Superior temporal gyrus (tissue), 1 donor: ENCODE results near the gene NKIRAS1.
"Not testable (repeated sequence)": the region's sequence is repeated elsewhere in the genome, so short reads cannot be mapped to it uniquely, and the experiment has no call there.

Experiments used
- DNase-seq: peaks from one replicate; pipeline ENCODE4 v3.0.0-alpha.2; 2016; ENCODE audit errors: extremely low spot score

The NKIRAS1 gene

DNA sequence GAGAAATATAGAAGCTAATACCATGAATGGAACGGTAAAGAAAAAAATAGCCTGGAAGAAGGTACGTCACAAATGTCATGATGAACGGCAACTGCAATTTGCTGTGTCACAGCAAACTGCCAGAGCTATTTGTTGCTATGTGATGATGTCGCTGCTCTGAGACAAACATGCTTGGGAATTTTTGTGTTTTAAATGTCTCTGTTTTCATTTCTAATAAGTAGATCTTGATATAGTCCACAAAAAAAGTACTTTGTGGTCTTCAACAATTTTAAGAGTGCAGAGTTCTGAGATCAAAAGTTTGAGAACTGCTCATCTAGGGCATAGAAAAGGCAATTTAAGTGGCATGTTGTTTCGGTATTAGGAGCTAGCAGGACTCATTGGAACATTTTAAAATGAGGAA lies 24.0 kb upstream of the NKIRAS1 start:
- DNase-seq, result no peak

DNA sequence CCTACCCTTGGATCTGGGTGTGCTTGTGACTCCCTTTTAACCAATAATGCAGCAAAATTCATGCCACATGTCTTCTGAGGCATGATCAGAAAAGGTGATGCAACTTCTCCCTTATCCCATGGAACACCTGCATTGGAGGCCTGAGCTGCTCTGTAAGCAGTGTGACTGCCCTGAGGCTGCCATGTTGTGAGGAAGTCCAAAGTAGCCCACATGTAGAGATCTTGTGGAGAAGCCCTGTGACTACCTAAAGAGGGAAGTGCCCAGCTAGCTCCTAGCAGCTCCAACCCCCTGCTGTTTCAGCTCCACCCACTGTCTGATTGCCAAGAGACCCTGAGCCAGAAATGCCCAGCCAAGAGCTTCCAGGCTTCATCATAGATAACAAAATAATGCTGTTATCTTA lies 21.9 kb upstream of the NKIRAS1 start:
- no peak for DNase-seq

DNA sequence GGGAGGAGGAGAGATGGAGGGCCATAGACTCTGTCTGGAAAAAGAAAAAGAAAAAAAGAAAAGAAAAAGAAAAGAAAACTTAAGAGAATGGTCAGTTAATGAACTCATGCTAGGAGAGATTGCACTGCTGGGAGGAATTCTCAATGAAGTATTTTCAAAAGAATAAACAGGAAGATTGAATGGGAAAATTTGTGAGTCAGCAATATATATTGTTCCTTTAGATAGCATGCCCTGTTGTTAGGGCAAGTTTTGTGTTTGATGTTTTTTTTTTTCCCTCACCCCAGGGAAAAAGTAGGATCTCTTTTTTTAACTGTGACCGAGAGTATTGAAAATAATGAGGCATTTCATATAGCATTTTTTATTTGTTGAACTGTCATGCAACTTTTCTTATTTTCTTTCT lies 20.5 kb upstream of the NKIRAS1 start:
- no peak for DNase-seq

DNA sequence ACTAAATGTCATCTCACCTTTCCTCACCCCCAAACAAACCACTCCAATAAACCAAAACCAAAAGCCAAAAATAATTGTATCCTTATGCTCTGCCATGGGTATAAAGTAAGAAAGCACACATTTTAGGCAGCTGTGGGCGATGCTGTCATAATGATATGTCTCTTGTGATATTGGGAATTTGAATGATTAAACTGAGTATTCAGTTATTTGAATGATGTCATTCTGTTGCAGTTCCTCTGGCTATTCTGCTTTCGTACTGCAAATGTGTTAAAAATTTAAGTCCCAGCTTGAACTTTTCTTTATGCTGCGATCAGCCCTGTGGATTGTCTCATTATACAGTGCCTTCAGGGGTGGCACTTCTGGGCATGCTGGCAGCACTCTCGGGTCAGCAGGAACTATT lies 17.5 kb upstream of the NKIRAS1 start:
- no peak for DNase-seq

DNA sequence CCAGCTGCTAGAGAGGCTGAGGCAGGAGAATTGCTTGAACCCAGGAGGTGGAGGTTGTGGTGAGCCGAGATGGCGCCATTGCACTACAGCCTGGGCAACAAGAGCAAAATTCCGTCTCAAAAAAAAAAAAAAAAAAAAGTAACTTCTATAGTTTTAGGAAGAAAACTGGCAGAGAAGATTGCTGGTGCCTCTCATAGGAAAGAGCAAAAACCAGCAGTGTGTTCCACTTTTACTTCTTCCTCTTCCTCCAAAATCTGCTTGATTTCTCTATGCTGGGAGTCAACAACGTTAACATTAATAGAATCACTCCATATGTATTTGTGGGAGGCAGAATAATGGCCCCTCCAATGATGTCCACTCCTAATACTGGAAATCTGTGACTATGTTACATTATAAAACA lies 15.8 kb upstream of the NKIRAS1 start:
- DNase-seq, result no peak

DNA sequence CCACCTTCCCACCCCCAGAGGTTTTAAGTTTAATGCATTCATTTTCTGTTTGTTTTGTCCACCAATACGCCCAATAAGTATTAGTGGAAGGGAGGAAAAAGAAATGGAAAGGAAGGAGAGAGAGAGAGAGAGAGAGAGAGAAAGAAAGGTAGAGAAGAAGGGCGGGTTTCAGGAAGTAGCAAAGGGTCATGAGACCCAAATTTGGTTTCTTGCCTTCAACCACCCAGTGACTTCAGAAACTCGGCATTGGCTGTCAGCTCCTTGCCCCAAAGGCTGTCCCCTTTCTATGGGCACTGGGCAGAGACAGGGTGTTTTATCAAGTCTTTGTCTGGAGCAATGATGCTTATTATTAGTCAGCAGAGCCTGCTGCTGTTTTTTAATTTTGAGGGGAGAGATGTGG lies 14.8 kb upstream of the NKIRAS1 start:
- no peak for DNase-seq

DNA sequence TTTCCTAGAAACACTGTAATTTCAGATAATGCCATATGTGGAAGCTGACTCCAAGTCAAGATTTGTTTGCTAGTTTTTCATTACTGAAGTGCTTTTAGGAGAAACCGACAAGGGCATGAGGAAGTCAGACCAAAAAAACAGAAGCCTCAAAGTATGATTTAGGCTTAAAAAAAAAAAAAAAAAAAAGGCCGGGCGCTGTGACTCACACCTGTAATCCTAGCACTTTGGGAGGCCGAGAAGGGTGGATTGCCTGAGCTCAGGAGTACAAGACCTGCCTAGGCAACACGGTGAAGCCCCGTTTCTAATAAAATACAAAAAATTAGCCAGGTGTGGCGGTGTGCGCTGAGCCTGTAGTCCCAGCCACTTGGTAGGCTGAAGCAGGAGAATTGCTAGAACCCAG lies 11.7 kb upstream of the NKIRAS1 start:
- no peak for DNase-seq

DNA sequence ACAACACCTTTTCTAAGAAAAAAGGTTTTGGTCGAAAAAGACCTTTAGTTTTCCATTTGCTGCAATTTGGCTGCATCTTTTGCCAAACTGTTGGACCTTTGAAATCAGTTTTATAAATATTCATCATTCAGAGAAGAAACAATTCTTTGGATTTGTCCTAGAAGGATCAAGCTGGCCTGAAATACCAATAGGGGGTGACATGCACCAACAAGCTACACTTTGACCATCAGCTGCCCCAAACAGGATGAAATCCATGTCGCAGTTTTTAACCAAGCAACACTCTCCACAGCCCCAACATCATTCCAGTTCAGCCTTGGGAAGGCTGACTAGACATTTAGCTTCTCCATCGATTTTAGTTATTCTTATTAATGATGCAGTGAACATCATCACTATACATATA lies 9.9 kb upstream of the NKIRAS1 start:
- peak; percentile 67 for DNase-seq

DNA sequence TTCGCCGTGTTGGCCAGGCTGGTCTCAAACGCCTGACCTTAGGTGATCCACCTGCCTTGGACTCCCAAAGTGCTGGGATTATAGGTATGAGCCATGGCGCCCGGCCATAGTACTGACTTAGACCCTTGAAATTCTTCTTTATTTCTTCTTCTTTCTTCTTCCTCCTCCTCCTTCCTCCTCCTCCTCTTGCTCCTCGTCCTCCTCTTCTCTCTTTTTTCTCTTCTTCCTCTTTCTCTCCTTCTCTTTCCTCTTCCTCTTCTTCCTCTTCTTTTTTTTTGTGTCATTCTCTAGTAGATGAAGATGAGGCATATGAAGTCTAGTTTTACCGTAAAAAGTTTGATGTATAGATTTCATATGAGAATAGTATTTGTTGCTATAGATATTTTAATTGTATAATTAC lies 9.5 kb upstream of the NKIRAS1 start:
- no peak for DNase-seq

DNA sequence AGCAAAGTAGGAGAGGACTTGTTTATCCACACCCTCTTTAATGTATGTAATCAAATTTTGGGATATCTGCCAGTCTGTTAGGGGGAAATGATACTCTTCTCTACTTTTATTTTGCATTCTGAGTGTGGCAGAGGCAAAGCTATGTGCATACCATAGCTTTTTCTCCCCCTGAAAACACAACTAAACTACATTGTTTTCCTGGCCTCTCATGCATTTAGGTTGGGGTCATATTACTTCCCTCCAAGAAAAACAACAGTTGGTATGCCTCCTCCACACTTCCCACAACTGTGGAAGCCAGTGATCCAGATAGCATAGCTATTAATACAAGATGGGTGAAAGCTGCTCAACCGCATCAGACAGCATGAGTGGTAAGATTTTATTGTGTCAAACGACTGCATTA lies 7.0 kb upstream of the NKIRAS1 start:
- DNase-seq, result no peak

DNA sequence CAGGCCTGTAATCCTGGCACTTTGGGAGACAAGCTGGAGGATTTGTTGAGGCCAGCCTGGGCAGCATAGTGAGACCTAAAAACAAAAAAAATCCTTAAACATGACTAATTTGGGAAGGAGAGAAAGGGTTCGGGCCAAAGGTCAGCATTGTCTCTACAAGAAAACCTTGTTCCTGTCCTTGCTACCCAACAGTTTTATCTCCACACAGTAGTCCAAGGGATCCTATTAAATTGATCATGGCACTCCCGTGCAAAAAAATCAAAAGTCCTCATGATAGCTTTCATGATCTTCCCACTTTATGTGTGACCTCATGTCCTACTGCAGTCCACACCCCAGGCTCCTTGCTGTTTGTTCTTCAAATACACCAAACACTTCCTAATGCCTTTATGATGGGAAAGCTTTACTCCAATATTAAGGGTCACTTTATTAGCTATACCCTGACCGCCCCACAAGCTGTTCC lies 4.3 kb upstream of the NKIRAS1 start:
- DNase-seq, result no peak

DNA sequence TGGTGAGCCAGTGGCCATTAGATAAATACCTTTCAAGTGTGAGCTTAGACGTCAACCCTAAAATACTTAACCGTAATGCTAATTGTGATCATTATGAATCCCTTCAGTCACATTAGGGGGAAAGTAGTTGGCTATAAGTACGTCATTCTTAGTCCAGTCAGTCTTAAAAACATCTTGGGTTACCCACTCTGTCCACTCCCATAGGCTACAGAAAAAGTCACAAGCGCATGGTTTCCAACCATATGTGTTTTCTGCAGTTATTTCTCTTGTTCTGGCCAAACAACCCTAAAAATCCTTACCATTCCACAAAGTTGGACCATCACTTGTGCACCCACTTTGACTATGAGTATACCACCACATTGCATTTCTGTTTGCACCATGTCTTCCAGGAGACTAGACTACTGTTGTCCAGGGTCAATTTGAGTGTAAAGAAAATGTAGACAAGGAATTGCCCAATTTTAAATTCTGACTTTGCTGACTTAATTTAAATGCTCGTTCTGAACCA lies 3.4 kb upstream of the NKIRAS1 start:
- no peak for DNase-seq

DNA sequence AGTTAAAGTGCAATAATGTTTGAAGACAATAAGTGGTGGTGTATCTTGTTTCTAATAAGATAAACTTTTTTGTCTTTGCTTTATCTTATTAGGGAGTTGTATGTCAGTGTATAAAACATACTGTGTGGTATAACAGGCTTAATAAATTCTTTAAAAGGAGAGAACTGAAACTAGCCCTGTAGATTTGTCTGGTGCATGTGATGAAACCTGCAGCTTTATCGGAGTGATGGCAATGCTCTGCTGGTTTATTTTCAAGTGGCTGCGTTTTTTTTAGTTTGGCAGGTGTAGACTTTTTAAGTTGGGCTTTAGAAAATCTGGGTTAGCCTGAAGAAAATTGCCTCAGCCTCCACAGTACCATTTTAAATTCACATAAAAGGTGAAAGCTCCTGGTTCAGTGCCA lies 2.8 kb upstream of the NKIRAS1 start:
- no peak for DNase-seq

DNA sequence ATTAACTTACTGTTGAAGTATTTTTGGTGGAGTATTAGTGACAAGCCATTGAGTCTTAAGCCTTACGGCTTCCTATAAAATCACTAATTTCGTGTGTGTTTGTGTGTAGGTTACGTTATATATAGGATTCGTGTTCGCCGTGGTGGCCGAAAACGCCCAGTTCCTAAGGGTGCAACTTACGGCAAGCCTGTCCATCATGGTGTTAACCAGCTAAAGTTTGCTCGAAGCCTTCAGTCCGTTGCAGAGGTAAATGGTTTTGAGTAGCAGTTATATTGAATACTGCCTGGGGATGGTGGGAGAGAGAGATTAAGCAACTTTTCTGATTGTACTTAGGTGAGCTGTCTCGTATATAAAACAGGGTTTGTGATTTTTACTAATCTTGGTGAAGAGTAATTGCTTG lies 1.5 kb upstream of the NKIRAS1 start:
- not testable (repeated sequence) for DNase-seq

DNA sequence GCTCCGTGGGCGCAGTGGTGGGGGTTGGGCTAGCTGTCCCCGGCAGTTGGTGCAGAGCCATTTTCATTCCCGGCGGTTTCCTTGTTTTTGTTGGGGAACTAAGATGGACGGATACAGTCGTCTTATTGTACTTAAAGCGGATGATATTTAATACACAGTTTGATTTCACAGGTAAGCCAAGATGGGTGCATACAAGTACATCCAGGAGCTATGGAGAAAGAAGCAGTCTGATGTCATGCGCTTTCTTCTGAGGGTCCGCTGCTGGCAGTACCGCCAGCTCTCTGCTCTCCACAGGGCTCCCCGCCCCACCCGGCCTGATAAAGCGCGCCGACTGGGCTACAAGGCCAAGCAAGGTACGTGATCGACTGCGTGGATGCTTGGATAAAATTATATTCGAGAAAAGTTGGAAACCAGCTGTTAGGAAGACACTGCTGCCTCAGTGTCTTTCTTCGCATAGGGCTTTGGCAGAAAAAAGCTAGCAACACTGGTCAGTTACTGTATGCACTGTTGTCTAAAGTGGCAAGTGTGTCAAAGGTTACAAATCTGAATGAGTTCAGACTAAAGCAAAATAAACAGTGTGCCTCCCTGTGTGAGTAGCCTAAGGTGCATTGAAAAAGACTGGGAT lies 1.0 kb upstream of the NKIRAS1 start:
- DNase-seq, result peak; percentile 61

DNA sequence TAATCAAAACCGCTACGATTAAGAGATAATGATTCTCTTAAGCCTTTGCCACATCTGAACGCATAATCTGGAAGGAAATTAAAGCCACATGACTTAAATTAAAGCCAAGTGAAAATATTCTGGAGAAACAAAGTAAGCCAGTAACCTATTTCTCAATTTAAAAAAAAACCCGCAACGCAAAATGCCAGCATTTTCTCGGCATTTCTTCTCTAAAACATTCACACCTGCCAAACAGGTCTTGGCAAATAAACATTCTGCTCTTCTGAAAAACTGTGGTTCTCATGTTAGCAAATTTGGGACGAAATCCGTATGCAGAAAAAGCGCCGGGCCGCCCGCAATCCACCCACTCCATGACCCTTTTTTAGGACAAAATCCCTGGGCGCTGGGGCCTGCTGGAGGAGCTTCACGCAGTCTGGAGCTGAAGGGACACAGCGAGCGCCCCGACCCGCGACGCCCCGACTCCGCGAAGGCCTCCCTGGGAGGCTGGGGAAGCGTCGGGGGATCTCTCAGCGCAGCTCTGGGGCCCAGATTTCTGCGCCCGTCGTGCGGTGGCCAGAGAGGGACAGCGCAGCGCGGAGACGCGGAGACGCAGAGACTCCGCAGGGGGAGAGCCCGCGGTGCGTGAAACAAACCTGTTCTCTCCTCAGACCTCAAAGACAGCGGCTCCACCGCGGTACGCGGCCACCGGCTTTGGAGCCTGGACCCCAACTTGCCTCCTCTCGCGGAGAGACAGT lies 471 bp downstream of the NKIRAS1 start:
- DNase-seq, result peak; percentile 55

DNA sequence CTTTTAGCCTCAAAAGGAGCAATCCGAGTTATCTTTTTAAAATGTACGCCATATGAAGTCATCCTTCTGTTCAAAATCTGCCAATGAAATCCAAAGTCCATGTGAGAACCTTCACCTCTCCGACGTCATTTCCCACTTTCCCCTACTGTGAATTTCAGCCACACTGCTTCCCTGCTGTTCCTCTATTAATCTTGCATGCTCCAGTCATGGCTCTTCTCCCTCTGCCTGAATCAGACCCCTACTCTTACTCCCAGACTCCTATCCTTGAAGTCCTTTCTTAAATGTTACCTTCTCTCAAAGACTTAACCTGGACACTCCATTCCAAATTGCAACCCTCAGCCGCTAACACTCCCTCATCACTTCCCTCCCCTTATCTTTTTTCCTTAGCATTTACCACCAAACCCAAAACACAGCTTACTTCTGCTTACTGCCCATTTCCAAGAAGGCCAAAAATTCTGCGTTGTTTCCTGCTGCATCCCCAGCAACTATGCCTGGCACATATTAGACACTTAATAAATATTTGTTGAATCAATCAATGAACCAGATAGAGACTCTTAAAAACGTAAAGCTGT lies 1.2 kb downstream of the NKIRAS1 start:
- DNase-seq, result peak; percentile 65

DNA sequence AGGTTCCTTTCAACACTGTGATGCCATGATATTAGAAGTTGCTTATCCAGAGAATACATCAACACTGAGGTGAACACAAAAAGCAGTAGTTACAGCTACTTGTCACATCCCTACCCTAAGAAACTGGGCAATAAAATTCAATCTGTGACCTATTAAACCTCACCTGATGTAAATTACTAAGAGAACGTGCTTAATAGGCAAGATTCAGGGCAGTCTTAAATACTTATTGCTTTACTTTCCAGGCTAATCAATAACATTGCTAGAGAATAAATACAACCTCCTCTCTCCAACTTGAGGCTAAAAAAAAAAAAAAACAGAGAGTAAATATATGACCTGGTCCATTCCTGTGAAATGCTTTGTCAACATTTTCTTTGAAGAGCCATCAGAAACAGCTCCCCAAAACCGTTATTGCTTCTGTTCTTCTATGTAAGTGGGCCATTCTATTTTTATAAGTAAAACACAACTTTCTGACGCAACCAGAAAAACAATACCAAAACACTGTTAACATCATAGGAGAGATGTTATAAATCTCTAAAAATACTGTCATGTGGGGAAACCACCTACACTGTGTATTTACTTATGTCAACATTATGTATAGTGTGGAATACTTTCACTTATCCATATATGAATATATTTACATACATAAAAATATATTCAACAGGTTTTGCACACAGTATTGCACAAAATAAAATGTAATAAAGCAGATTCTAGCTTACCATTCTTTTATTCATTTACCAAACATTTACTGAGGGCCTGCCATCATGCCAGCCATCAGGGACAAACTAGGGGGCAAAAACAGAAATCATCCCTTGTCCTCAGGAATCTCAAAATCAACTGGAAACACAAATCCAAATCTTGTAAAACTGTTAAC lies 2.7 kb downstream of the NKIRAS1 start:
- no peak for DNase-seq

DNA sequence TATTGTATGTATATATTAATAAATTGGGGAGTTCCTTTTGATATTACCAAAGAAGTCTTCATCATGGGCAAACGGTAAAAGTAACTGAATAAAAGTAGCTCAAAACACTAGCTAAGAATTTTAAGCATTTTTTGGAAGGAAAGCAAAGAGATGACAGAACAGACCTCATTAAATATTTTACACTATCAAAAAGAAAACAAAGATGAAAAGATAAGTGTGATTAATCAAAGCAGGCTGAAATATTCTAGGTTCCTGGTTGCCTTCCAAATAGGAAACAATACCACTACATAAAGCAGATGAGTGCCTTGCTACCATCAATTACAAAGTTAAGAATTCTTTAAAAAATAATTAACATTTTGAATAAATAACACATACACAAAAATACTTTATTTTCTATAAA lies 3.6 kb downstream of the NKIRAS1 start:
- DNase-seq, result no peak

DNA sequence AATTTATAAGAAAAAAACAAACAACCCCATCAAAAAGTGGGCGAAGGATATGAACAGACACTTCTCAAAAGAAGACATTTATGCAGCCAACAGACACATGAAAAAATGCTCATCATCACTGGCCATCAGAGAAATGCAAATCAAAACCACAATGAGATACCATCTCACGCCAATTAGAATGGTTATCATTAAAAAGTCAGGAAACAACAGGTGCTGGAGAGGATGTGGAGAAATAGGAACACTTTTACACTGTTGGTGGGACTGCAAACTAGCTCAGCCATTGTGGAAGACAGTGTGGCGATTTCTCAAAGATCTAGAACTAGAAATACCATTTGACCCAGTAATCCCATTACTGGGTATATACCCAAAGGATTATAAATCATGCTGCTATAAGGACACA lies 4.5 kb downstream of the NKIRAS1 start:
- DNase-seq, result not testable (repeated sequence)

DNA sequence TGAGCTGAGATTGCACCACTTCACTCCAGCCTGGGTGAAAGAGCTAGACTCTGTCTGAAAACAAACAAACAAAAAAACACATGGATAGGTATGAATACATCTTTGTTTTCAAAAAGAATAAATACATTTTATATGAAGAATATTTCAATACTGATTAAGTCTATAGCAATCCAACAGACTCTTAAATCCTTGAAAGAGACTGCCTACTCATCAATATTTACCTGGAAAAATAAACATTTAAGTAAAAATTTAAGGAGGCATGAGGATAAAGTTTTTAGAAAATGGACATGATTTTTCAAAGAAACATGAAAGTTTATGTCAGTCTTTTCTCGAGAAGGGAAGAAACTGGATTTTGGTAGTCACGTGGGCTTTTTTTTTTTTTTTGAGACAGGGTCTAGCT lies 5.4 kb downstream of the NKIRAS1 start:
- DNase-seq, result no peak

DNA sequence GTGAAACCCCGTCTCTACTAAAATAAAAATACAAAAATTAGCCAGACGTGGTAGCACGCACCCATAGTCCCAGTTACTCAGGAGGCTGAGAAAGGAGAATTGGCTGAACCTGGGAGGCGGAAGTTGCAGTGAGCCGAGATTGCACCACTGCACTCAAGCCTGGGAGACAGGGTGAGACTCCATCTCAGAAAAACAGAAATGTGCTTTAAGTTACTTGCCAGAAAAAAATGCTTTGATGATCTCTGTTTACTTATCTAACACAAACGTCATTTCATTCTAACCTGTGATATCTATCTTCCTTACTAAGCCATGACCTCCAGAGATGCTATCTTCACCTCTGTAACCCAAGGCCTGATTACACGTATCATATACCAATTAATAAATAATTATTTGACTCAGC lies 7.4 kb downstream of the NKIRAS1 start:
- no peak for DNase-seq
